AG04450 (cell line): ENCODE data around the gene FRMD4A. TPM values are rescaled to one million over a fixed set of nuclear protein-coding genes. Genes with fewer than 3 reads are reported as not detected.

Source experiments
- CTCF ChIA-PET: fragments of 300-600, 350-600 bp; formaldehyde crosslinking; extraction: SDS; loops from one replicate; lab custom pipeline; 2022; ENCODE audit warnings: antibody characterized with exemption, inconsistent platforms; lab: Charles Lee
- POLR2A ChIA-PET: fragments of 350-600 bp; formaldehyde crosslinking; extraction: SDS; loops from one replicate; lab custom pipeline; 2021; ENCODE audit warnings: antibody characterized with exemption, inconsistent platforms; lab: Yijun Ruan, JAX
- DNase-seq: peaks from one replicate; pipeline ENCODE4 v3.0.0-alpha.2; 2011; ENCODE audit warnings: low read depth, low spot score
- H3K27ac ChIP-seq: one replicate; pipeline ENCODE4 v1.5.1; 2012; ENCODE audit warnings: low read depth, low read length, control low read depth
- H3K27me3 ChIP-seq: one replicate; pipeline ENCODE4 v1.6.0; 2012; ENCODE audit warnings: low read length; ENCODE audit not compliant: control insufficient read depth, insufficient read depth
- H3K4me3 ChIP-seq: 2 replicates; pipeline ENCODE4 v1.5.1; 2011; ENCODE audit warnings: mild to moderate bottlenecking, low read depth, low read length, control low read depth
- H3K9me3 ChIP-seq: 2 replicates; pipeline ENCODE4 v1.5.1; 2012; ENCODE audit warnings: low read length; ENCODE audit not compliant: control insufficient read depth, insufficient read depth
- CTCF ChIP-seq: IDR thresholded peaks from 2 replicates; pipeline ENCODE4 v1.5.1; 2011; ENCODE audit warnings: low read depth, low read length, control low read depth, inconsistent platforms
- polyA plus RNA-seq: library from polyadenylated mRNA; depleted of rRNA; stranded (reverse); fragments of >200 nt; gene quantifications from 2 replicates; pipeline ENCODE4 v1.2.3, GENCODE V29; 2011

The FRMD4A gene
- polyA plus RNA-seq, 1 experiment = 45.7 TPM

- no peak for TF ChIP-seq CTCF
- Histone ChIP-seq H3K9me3 (no peaks in the 10 kb centered on the region), H3K27ac (no peak overlapping the region), H3K4me3 (no peak overlapping the region), H3K27me3 (no peaks in the 10 kb centered on the region)
- DNase-seq = no peak
- ChIA-PET CTCF (interaction anchor here (0.6 kb wide), 1 partner anchor 121 kb away, joined by 3 read pairs; no protein-coding TSS in a partner anchor), POLR2A (no interaction called here)
These were observed 569.1 kb downstream of the FRMD4A start for GRCh38 chr10:13761490-13762091.

- TF ChIP-seq CTCF = no peak
- no peak overlapping the region for H3K4me3 ChIP-seq
- no peaks in the 10 kb centered on the region for H3K27me3 ChIP-seq
- CTCF ChIA-PET = interaction anchor here (1.3 kb wide), 1 partner anchor 146 kb away, joined by 5 read pairs; no protein-coding TSS in a partner anchor
- no peak overlapping the region for H3K27ac ChIP-seq
- no peak for DNase-seq
- H3K9me3 ChIP-seq = no peaks in the 10 kb centered on the region
- POLR2A ChIA-PET = no interaction called here
These were observed 571.6 kb downstream of the FRMD4A start for GRCh38 chr10:13759168-13759567.

- CTCF ChIA-PET = no interaction called here
- no peak for DNase-seq
These were observed 572.0 kb downstream of the FRMD4A start for GRCh38 chr10:13758756-13759155.

GRCh38 chr10:13758312-13758711 is 572.4 kb downstream of the FRMD4A start:
- DNase-seq = no peak
- POLR2A ChIA-PET = no interaction called here
- no peak overlapping the region for H3K27ac ChIP-seq
- H3K27me3 ChIP-seq = no peaks in the 10 kb centered on the region
- H3K4me3 ChIP-seq = no peak overlapping the region
- no peak for TF ChIP-seq CTCF
- CTCF ChIA-PET = no interaction called here
- no peaks in the 10 kb centered on the region for H3K9me3 ChIP-seq

More at GRCh38 chr10:13758756-13759155, 572.0 kb downstream of the FRMD4A start:
- TF ChIP-seq CTCF = no peak
- no peaks in the 10 kb centered on the region for H3K27me3 ChIP-seq
- H3K27ac ChIP-seq = no peak overlapping the region
- POLR2A ChIA-PET = no interaction called here
- no peak overlapping the region for H3K4me3 ChIP-seq
- H3K9me3 ChIP-seq = no peaks in the 10 kb centered on the region

- no peak overlapping the region for H3K27ac ChIP-seq
- H3K4me3 ChIP-seq = no peak overlapping the region
- POLR2A ChIA-PET = interaction anchor here (0.7 kb wide), 1 partner anchor 41 kb away, joined by 4 read pairs; no protein-coding TSS in a partner anchor
- DNase-seq = no peak
- no peaks in the 10 kb centered on the region for H3K9me3 ChIP-seq
- CTCF ChIA-PET = interaction anchor here (1.8 kb wide), 1 partner anchor 95 kb away, joined by 6 read pairs; no protein-coding TSS in a partner anchor
- TF ChIP-seq CTCF = no peak
- no peaks in the 10 kb centered on the region for H3K27me3 ChIP-seq
These were observed 576.4 kb downstream of the FRMD4A start for GRCh38 chr10:13754277-13754676.
